GM19372 (cell line): ENCODE results near the gene CREB5.
A peak's percentile ranks its signal among the peaks of the same experiment; 100 is the strongest.

Source experiments
- ATAC-seq: cut with Tn5 transposase; IDR thresholded peaks from one replicate; pipeline ENCODE4 v1.9.1; 2021; ENCODE audit warnings: mild to moderate bottlenecking, low read depth, moderate library complexity; ENCODE audit not compliant: unreplicated experiment

CREB5 gene

GRCh38 chr7:28406192-28406591 lies 6.1 kb upstream of the CREB5 start:
- no peak for ATAC-seq

- no peak for ATAC-seq
Measured at GRCh38 chr7:28407651-28408050, 4.7 kb upstream of the CREB5 start.

- ATAC-seq, result no peak
Measured at GRCh38 chr7:28408105-28408959, 4.0 kb upstream of the CREB5 start.

- ATAC-seq, result peak; percentile 53
Measured at GRCh38 chr7:28408960-28409715, 3.2 kb upstream of the CREB5 start.

GRCh38 chr7:28409716-28410627 lies 2.3 kb upstream of the CREB5 start:
- peak; percentile 14 for ATAC-seq

- no peak for ATAC-seq
Measured at GRCh38 chr7:28410628-28411531, 1.4 kb upstream of the CREB5 start.

GRCh38 chr7:28413011-28413410 lies 693 bp downstream of the CREB5 start:
- ATAC-seq, result no peak

GRCh38 chr7:28414453-28414852 lies 2.1 kb downstream of the CREB5 start:
- ATAC-seq, result no peak

GRCh38 chr7:28417321-28417940 lies 5.1 kb downstream of the CREB5 start:
- ATAC-seq, result no peak

GRCh38 chr7:28418311-28418710 lies 6.0 kb downstream of the CREB5 start:
- no peak for ATAC-seq

- no peak for ATAC-seq
Measured at GRCh38 chr7:28418966-28419365, 6.6 kb downstream of the CREB5 start.

GRCh38 chr7:28419716-28420115 lies 7.4 kb downstream of the CREB5 start:
- no peak for ATAC-seq

GRCh38 chr7:28423112-28423511 lies 10.8 kb downstream of the CREB5 start:
- ATAC-seq, result no peak

GRCh38 chr7:28423918-28424514 lies 11.7 kb downstream of the CREB5 start:
- ATAC-seq, result no peak

GRCh38 chr7:28425496-28425895 lies 13.2 kb downstream of the CREB5 start:
- no peak for ATAC-seq

GRCh38 chr7:28427236-28427635 lies 14.9 kb downstream of the CREB5 start:
- no peak for ATAC-seq

GRCh38 chr7:28430616-28431015 lies 18.3 kb downstream of the CREB5 start:
- ATAC-seq, result no peak

GRCh38 chr7:28432105-28432504 lies 19.8 kb downstream of the CREB5 start:
- no peak for ATAC-seq

- no peak for ATAC-seq
Measured at GRCh38 chr7:28433039-28433438, 20.7 kb downstream of the CREB5 start.
